GM21619 (cell line): Measurements from ENCODE around the gene TIMM10B.
A peak's percentile ranks its signal among the peaks of the same experiment; 100 is the strongest.
"Not testable (repeated sequence)": the region's sequence is repeated elsewhere in the genome, so short reads cannot be mapped to it uniquely, and the experiment has no call there.

Experiments
- ATAC-seq: cut with Tn5 transposase; IDR thresholded peaks from one replicate; pipeline ENCODE4 v1.9.1; 2021; ENCODE audit not compliant: unreplicated experiment

Gene TIMM10B

GRCh38 chr11:6504166-6504565 lies 22.9 kb downstream of the TIMM10B start:
- ATAC-seq, result no peak

- peak; percentile 54 for ATAC-seq
These were observed 24.4 kb downstream of the TIMM10B start for GRCh38 chr11:6505577-6506240.

GRCh38 chr11:6516865-6517264 lies 35.6 kb downstream of the TIMM10B start:
- ATAC-seq, result no peak

GRCh38 chr11:6520265-6520664 lies 39.0 kb downstream of the TIMM10B start:
- no peak for ATAC-seq

GRCh38 chr11:6521946-6522345 lies 40.6 kb downstream of the TIMM10B start:
- ATAC-seq, result not testable (repeated sequence)

- ATAC-seq, result no peak
These were observed 42.0 kb downstream of the TIMM10B start for GRCh38 chr11:6523253-6523652.

- ATAC-seq, result peak; percentile 72
These were observed 45.3 kb downstream of the TIMM10B start for GRCh38 chr11:6526411-6527135.

- ATAC-seq, result no peak
These were observed 48.0 kb downstream of the TIMM10B start for GRCh38 chr11:6529266-6529665.

- no peak for ATAC-seq
These were observed 49.5 kb downstream of the TIMM10B start for GRCh38 chr11:6530848-6531247.

GRCh38 chr11:6531267-6531752 lies 50.0 kb downstream of the TIMM10B start:
- peak; percentile 56 for ATAC-seq
